NCI-H2196 (cell line): ENCODE results near the gene GAP43.
A peak's percentile ranks its signal among the peaks of the same experiment; 100 is the strongest.

ENCODE experiments used
- DNase-seq: peaks from one replicate; lab custom pipeline; 2025; ENCODE audit not compliant: unreplicated experiment; lab: John Stamatoyannopoulos, UW

The GAP43 gene

GRCh38 chr3:115660646-115661337 is 37.5 kb downstream of the GAP43 start:
- no peak for DNase-seq

GRCh38 chr3:115662356-115662755 is 39.0 kb downstream of the GAP43 start:
- DNase-seq: no peak

GRCh38 chr3:115663414-115663813 is 40.1 kb downstream of the GAP43 start:
- no peak for DNase-seq

GRCh38 chr3:115666081-115666480 is 42.8 kb downstream of the GAP43 start:
- DNase-seq: no peak

GRCh38 chr3:115666920-115667737 is 43.8 kb downstream of the GAP43 start:
- DNase-seq: no peak

- no peak for DNase-seq
Observed at GRCh38 chr3:115667738-115668065, 44.4 kb downstream of the GAP43 start.

GRCh38 chr3:115670911-115671310 is 47.6 kb downstream of the GAP43 start:
- DNase-seq: no peak

GRCh38 chr3:115671761-115672455 is 48.6 kb downstream of the GAP43 start:
- no peak for DNase-seq

- DNase-seq: no peak
Observed at GRCh38 chr3:115673881-115674280, 50.6 kb downstream of the GAP43 start.

- no peak for DNase-seq
Observed at GRCh38 chr3:115676336-115676735, 53.0 kb downstream of the GAP43 start.

GRCh38 chr3:115680803-115681345 is 57.6 kb downstream of the GAP43 start:
- DNase-seq: no peak

GRCh38 chr3:115681736-115682135 is 58.4 kb downstream of the GAP43 start:
- no peak for DNase-seq

- DNase-seq: no peak
Observed at GRCh38 chr3:115683305-115683704, 60.0 kb downstream of the GAP43 start.

GRCh38 chr3:115683773-115684172 is 60.5 kb downstream of the GAP43 start:
- DNase-seq: no peak

- no peak for DNase-seq
Observed at GRCh38 chr3:115685097-115685496, 61.8 kb downstream of the GAP43 start.

GRCh38 chr3:115687721-115688120 is 64.4 kb downstream of the GAP43 start:
- no peak for DNase-seq

GRCh38 chr3:115688418-115688817 is 65.1 kb downstream of the GAP43 start:
- no peak for DNase-seq

GRCh38 chr3:115689928-115690327 is 66.6 kb downstream of the GAP43 start:
- DNase-seq: no peak

GRCh38 chr3:115691964-115692363 is 68.7 kb downstream of the GAP43 start:
- DNase-seq: no peak

GRCh38 chr3:115692887-115693524 is 69.7 kb downstream of the GAP43 start:
- DNase-seq: peak; percentile 82

- no peak for DNase-seq
Observed at GRCh38 chr3:115693868-115694267, 70.6 kb downstream of the GAP43 start.
